ENCODE measurements around the gene PAFAH1B1. TPM values are rescaled to one million over a fixed set of nuclear protein-coding genes. Genes with fewer than 3 reads are reported as not detected.

PAFAH1B1 gene
- total RNA-seq, 1 donor from 2014 or later: 87.5 TPM

- DNase-seq (ENCODE audit: extremely low read depth, low read depth, low spot score): no peak
These were observed 119.0 kb downstream of the PAFAH1B1 start for GRCh38 chr17:2712300-2713043.

- DNase-seq (ENCODE audit: extremely low read depth, low read depth, low spot score): no peak
These were observed 120.4 kb downstream of the PAFAH1B1 start for GRCh38 chr17:2713881-2714280.

GRCh38 chr17:2716649-2717048 is 123.2 kb downstream of the PAFAH1B1 start:
- DNase-seq (ENCODE audit: extremely low read depth, low read depth, low spot score): no peak

- DNase-seq (ENCODE audit: extremely low read depth, low read depth, low spot score): no peak
These were observed 124.9 kb downstream of the PAFAH1B1 start for GRCh38 chr17:2718150-2718938.

- DNase-seq (ENCODE audit: extremely low read depth, low read depth, low spot score): no peak
These were observed 126.4 kb downstream of the PAFAH1B1 start for GRCh38 chr17:2719861-2720260.

- DNase-seq (ENCODE audit: extremely low read depth, low read depth, low spot score): no peak
These were observed 128.1 kb downstream of the PAFAH1B1 start for GRCh38 chr17:2721603-2722002.

GRCh38 chr17:2722611-2723010 is 129.2 kb downstream of the PAFAH1B1 start:
- no peak for DNase-seq (ENCODE audit: extremely low read depth, low read depth, low spot score)

GRCh38 chr17:2723505-2723996 is 130.1 kb downstream of the PAFAH1B1 start:
- no peak for DNase-seq (ENCODE audit: extremely low read depth, low read depth, low spot score)

- no peak for DNase-seq (ENCODE audit: extremely low read depth, low read depth, low spot score)
These were observed 130.7 kb downstream of the PAFAH1B1 start for GRCh38 chr17:2723997-2724783.

- no peak for DNase-seq (ENCODE audit: extremely low read depth, low read depth, low spot score)
These were observed 131.3 kb downstream of the PAFAH1B1 start for GRCh38 chr17:2724784-2725164.

GRCh38 chr17:2730764-2731353 is 137.4 kb downstream of the PAFAH1B1 start:
- DNase-seq (ENCODE audit: extremely low read depth, low read depth, low spot score): no peak

- no peak for DNase-seq (ENCODE audit: extremely low read depth, low read depth, low spot score)
These were observed 138.4 kb downstream of the PAFAH1B1 start for GRCh38 chr17:2731807-2732206.

- no peak for DNase-seq (ENCODE audit: extremely low read depth, low read depth, low spot score)
These were observed 141.5 kb downstream of the PAFAH1B1 start for GRCh38 chr17:2734939-2735338.

Other genes with a start within 250 kb of the PAFAH1B1 start
- 15.1 and 15.6 TPM in 2 replicates for gene MNT, start 192.6 kb upstream of the PAFAH1B1 start, total RNA-seq
- gene METTL16, start 81.8 kb upstream of the PAFAH1B1 start, total RNA-seq: 20.9 and 34.2 TPM in 2 replicates
- 63.3 and 80.3 TPM in 2 replicates for gene CLUH, start 118.1 kb downstream of the PAFAH1B1 start, total RNA-seq
- not detected in 2 replicates for gene CCDC92B, start 156.0 kb downstream of the PAFAH1B1 start, total RNA-seq
- 5.1 and 9.4 TPM in 2 replicates for gene RAP1GAP2, start 202.8 kb downstream of the PAFAH1B1 start, total RNA-seq